ENCODE data around the gene LMNA.
A peak's percentile ranks its signal among the peaks of the same experiment; 100 is the strongest.
"Not testable (repeated sequence)": the region's sequence is repeated elsewhere in the genome, so short reads cannot be mapped to it uniquely, and the experiment has no call there.

The LMNA gene

GRCh38 chr1:156114101-156114918, at the start of gene LMNA:
TSS of gene LMNA (plus strand) at chr1:156114711. CDS start at chr1:156114919, 208 bp downstream.
- DNase-seq (ENCODE audit: extremely low read depth, low read depth), result peak; percentile 94
- no peak; the same call in 1 of the 2 replicates for TF ChIP-seq CTCF (IDR thresholded peaks at IDR 0.05; ENCODE audit: low read depth, low read length)

DNA sequence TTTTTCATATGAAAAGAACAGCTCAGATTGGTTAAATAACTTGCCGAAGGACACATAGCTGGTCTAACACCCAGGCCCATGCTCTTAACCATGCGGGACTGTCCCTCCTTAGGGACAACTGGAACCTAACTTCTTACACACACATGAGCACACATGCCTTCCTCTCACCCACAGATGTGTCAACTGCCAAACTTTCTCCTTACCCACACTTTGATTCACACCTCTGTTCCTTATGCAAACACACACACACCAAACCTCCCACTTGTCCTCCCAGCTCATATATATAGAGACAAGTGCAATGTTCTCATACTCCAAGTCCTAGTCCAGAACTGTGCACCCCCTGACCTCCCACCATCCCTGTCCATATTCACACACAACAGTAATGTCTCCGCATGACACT, 49.3 kb upstream of the LMNA start:
- TF ChIP-seq CTCF (IDR thresholded peaks at IDR 0.05; ENCODE audit: low read depth, low read length), result no peak
- DNase-seq (ENCODE audit: extremely low read depth, low read depth), result no peak

GRCh38 chr1:156065871-156066270, 48.6 kb upstream of the LMNA start:
- DNase-seq (ENCODE audit: extremely low read depth, low read depth), result no peak
- TF ChIP-seq CTCF (IDR thresholded peaks at IDR 0.05; ENCODE audit: low read depth, low read length), result no peak

DNA sequence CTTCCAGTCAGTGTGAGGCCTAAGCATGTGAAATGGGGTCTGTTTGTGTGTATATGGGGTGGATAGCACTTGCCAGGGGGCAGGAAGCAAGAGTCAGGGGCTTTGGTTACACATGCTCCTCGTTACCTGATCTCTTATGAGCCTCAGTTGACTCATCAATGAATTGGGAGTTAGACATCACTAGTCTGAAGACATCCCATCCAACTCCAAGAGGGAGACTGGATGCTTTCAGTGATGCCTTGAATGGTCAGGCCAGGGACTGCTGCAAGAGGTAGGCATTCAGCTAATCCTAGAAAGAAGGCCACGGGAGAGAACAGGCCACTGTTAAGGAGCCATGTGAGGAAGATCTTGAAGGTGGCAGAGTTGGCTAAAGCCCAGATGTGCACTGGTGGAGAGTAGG, 47.2 kb upstream of the LMNA start:
- TF ChIP-seq CTCF (IDR thresholded peaks at IDR 0.05; ENCODE audit: low read depth, low read length), result no peak
- no peak for DNase-seq (ENCODE audit: extremely low read depth, low read depth)

- TF ChIP-seq CTCF (IDR thresholded peaks at IDR 0.05; ENCODE audit: low read depth, low read length), result no peak
- DNase-seq (ENCODE audit: extremely low read depth, low read depth), result no peak
Observed at GRCh38 chr1:156069490-156070455, 44.7 kb upstream of the LMNA start.

GRCh38 chr1:156070548-156070947, 44.0 kb upstream of the LMNA start:
- DNase-seq (ENCODE audit: extremely low read depth, low read depth), result no peak
- TF ChIP-seq CTCF (IDR thresholded peaks at IDR 0.05; ENCODE audit: low read depth, low read length), result no peak

GRCh38 chr1:156071332-156071816, 43.1 kb upstream of the LMNA start:
- not testable (repeated sequence) for DNase-seq (ENCODE audit: extremely low read depth, low read depth)
